ENCODE results near the gene FBN2. TPM values are rescaled to one million over a fixed set of nuclear protein-coding genes. Genes with fewer than 3 reads are reported as not detected.

Gene FBN2
- total RNA-seq, 1 donor from 2014 or later: not detected

DNA sequence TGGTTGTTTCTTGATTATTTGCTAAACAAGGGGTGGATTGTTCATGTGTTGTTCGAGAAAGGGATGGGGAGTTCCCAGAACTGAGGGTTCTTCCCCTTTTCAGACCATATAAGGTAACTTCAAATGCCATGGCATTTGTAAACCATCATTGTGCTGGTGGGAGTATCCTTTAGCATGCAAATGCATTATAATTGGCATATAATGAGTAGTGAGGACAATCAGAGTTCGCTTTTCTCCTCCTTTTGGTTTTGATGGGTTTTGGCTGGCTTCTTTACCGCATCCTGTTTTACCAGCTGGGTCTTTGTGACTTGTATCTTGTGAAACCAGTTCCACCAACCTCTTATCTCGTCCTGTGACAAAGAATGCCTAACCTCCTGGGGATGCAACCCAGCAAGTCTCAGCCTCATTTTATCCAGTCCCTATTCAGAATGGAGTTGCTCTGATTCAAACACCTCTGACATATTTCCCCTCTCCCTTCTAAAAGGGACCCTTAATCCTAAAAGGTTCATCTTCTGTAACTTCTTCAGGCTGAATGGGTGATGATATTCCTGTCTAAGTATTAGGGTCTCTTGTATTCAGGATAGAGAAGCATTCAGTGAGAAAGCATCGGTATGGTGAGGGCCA is 8.7 kb upstream of the FBN2 start:
- H3K4me3 Mint-ChIP-seq: no peak overlapping the region
- no peak overlapping the region for H3K27ac Mint-ChIP-seq
- no peaks in the 10 kb centered on the region for H3K27me3 Mint-ChIP-seq (ENCODE audit: insufficient read depth)
- no peak for DNase-seq (ENCODE audit: low spot score)
- no peaks in the 10 kb centered on the region for H3K36me3 Mint-ChIP-seq (ENCODE audit: low read depth)
- H3K4me1 Mint-ChIP-seq (ENCODE audit: low read depth): no peaks in the 10 kb centered on the region
- H3K9me3 Mint-ChIP-seq: no peaks in the 10 kb centered on the region
- intact Hi-C loops (cut with micrococcal nuclease): no loop called here

DNA sequence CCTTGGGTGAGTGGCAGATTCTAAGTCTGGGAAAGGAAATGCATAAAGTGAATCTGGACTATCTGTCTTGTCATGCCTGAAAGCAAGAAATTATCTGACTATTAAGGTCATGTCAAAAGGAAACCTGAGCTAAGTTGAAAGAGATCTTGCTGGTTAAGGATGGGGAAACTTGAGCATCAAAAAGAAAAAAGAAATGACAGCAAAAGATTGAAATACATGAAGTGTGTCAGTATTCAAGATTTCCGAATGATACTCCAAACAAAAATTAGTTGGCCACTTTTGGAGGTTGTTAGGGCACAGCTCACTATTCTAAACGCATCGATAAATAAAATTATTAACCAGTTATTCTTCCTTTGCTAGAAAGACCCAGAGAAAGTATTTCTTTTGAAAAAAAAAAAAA is 3.3 kb upstream of the FBN2 start:
- Mint-ChIP-seq H3K9me3 (no peaks in the 10 kb centered on the region), H3K27ac (no peak overlapping the region)

DNA sequence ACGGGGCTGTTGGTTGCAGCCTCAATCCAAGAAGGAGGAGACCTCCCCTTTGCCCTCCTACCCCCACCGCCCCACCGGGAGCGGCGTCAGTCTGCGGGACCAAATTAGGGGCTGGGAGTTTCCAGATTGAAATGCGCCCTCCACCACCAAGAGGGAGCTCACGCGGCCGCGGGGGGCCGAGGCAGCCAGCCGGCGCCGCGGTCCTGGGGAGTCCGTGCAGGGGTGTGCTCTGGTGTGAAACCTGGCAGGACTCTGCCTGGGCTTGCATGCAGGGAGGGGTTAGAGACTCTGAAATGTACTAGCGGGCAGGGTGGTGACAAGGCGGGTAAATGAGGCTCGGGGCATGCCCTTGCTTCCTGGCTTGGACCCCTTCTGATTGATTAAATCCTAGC is 989 bp upstream of the FBN2 start:
- Mint-ChIP-seq H3K27me3 (ENCODE audit: insufficient read depth) (peaks cover 33% of the 10 kb centered on the region), H3K36me3 (ENCODE audit: low read depth) (no peaks in the 10 kb centered on the region), H3K4me1 (ENCODE audit: low read depth) (no peaks in the 10 kb centered on the region), H3K9me3 (no peaks in the 10 kb centered on the region), H3K4me3 (no peak overlapping the region), H3K27ac (no peak overlapping the region)
- intact Hi-C loops (cut with micrococcal nuclease): no loop called here
- DNase-seq (ENCODE audit: low spot score): no peak

More for the DNA sequence above, 3.3 kb upstream of the FBN2 start:
- no peak for DNase-seq (ENCODE audit: low spot score)
- Mint-ChIP-seq H3K27me3 (ENCODE audit: insufficient read depth) (peaks cover 25% of the 10 kb centered on the region), H3K4me1 (ENCODE audit: low read depth) (no peaks in the 10 kb centered on the region), H3K4me3 (no peak overlapping the region), H3K36me3 (ENCODE audit: low read depth) (no peaks in the 10 kb centered on the region)
- intact Hi-C loops (cut with micrococcal nuclease): no loop called here

DNA sequence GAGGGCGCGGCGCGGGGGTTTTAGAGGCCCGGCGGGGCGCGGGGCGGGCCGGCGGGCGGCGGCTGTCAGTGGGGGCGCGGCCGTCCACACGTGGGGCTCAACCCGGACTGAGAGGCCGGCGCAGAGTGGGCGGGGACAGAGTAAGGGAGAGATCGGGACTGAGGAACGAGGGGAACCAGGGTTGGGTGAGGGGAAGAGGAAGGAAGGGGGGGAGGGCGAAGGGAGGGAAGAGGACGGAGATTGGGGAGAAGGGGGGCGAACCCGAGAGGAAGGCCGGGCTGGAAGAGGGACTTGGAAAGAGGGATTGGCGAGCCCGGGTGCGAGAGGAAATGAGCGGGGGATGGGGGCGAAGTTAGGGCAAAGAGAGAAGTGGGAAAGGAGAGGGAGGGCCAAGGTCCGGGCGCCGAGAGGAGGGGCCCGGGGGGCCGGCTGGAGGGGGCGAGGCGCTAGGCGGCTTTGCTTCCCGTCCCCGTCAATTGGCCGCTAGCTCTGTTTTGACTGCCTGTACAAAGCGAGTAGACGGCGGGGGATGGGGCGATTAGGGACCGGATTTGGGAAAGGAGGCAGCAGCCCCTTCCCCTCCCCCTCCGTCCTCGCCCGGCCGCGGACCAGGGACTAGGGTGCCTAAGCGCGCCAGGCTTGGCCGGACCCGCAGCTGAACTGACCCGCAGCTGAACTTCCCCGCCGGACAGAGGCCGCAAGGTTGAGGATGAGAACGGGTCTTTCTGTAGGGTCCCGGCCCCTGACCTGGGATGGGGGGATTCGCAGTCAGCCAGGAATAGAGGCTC is 399 bp upstream of the FBN2 start:
- H3K4me1 Mint-ChIP-seq (ENCODE audit: low read depth): no peaks in the 10 kb centered on the region
- no peak overlapping the region for H3K27ac Mint-ChIP-seq
- peaks cover 33% of the 10 kb centered on the region for H3K27me3 Mint-ChIP-seq (ENCODE audit: insufficient read depth)
- H3K36me3 Mint-ChIP-seq (ENCODE audit: low read depth): no peaks in the 10 kb centered on the region
- no peak for DNase-seq (ENCODE audit: low spot score)
- H3K4me3 Mint-ChIP-seq: no peak overlapping the region
- intact Hi-C loops (cut with micrococcal nuclease): no loop called here
- no peaks in the 10 kb centered on the region for H3K9me3 Mint-ChIP-seq

DNA sequence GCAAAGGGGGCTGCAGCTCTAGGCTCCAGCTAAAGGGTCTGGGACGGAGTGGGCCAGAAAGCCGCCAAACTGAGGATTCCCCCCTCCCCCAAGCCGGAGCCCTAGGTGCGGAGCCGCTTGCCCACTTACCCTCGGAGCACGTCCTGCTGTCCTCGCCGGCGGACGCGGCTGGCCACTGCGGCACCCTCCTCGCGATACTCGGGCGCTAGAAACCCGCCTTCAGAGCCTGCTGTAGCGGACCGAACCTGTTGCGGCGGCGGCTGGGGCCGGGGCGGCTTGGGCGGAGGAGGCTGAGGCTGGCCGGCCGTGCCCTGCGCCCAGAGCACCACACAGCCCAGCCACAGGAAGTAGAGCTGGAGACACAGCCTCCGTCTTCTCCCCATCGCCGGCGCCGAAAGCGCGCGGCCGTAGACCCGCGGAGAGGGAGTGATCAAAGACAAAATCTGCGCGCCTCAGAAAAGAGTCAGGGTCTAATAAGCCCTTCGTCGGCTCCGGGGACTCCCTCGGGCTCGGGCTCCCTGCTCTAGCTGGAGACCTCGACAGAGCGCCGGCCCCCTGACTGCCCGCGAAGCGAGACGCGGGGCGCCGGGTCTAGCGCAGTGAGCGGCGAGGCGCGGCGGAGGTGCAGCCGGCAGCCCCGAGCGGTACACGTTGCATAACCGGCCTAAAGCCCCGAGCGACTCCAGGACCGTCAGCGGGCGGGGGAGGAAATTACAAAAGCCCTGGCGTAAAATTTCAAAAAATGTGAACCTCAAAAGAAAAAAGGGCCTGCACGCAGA is 635 bp downstream of the FBN2 start:
- Mint-ChIP-seq H3K9me3 (no peaks in the 10 kb centered on the region), H3K27ac (no peak overlapping the region), H3K4me1 (ENCODE audit: low read depth) (no peaks in the 10 kb centered on the region), H3K36me3 (ENCODE audit: low read depth) (no peaks in the 10 kb centered on the region), H3K4me3 (no peak overlapping the region), H3K27me3 (ENCODE audit: insufficient read depth) (peaks cover 33% of the 10 kb centered on the region)
- intact Hi-C loops (cut with micrococcal nuclease): no loop called here
- no peak for DNase-seq (ENCODE audit: low spot score)

DNA sequence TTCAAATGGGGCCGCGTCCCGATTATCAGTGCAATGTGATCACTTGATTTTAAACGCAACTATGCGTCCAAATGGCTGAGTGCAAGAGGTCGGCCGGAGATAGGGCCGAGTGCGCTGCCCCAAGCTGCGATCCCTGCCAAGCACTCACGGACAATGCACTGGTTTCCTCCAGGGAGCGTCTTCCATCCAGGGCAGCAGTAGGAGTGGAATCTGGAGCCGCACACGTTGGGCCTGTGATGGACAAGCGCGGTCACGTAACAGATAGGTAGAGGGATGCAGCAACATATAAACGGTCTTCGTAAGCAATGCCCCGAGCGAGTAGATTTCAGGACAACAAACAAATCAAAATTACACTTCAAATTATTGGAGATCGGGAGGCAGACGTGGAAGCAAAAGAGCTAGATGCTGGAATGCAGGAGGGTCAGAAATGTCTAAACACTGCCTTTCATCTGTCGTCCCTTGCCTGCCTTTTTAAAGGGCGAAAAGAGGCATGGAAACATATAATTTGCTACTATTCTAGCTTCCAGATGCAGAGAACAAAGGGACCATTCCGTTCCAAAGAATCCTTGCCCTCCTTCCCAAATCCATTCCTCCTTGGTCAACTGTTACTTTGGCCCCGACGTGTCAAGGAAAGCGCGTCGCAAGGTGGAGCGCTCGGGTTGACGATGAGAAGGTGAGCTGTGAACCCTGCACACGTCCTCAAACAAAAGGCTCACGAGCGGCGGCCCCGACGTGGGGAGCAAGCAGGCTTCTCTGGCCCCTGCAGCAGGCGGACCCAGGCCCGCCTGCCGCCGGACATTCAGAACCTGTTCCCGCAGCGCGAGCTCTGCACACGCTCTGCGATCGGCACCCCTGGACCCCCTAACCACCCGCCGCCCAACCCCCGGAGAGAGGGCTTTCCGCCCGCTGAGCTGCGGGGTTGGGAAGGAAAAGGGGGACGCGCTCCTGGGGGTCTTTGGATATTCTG is 1.5 kb downstream of the FBN2 start:
- H3K4me3 Mint-ChIP-seq: no peak overlapping the region
- no peak for DNase-seq (ENCODE audit: low spot score)
- no peaks in the 10 kb centered on the region for H3K4me1 Mint-ChIP-seq (ENCODE audit: low read depth)
- H3K9me3 Mint-ChIP-seq: no peaks in the 10 kb centered on the region
- no peak overlapping the region for H3K27ac Mint-ChIP-seq
- H3K27me3 Mint-ChIP-seq (ENCODE audit: insufficient read depth): peaks cover 33% of the 10 kb centered on the region
- intact Hi-C loops (cut with micrococcal nuclease): no loop called here
- no peaks in the 10 kb centered on the region for H3K36me3 Mint-ChIP-seq (ENCODE audit: low read depth)

DNA sequence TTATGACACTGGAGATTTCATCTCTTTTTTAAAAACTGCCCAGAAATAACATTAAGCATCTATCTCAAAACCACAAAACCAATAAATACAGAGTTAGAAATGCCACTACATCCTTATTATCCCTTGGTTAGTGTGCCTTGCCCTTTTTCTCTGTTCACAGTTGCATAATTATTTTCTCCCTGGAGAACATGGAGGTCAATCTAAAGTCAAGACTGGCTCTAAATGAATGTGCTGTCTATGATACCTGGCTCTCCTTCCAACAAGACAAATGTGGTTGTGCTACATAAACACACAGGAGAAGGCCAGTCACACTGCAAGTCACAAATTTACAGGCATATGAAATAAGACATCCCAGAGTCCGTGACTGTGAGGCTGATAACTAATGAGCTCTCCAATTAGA is 2.8 kb downstream of the FBN2 start:
- Mint-ChIP-seq H3K4me3 (no peak overlapping the region), H3K36me3 (ENCODE audit: low read depth) (no peaks in the 10 kb centered on the region), H3K27ac (no peak overlapping the region), H3K27me3 (ENCODE audit: insufficient read depth) (peaks cover 26% of the 10 kb centered on the region), H3K4me1 (ENCODE audit: low read depth) (no peaks in the 10 kb centered on the region), H3K9me3 (no peaks in the 10 kb centered on the region)
- intact Hi-C loops (cut with micrococcal nuclease): no loop called here
- DNase-seq (ENCODE audit: low spot score): no peak

DNA sequence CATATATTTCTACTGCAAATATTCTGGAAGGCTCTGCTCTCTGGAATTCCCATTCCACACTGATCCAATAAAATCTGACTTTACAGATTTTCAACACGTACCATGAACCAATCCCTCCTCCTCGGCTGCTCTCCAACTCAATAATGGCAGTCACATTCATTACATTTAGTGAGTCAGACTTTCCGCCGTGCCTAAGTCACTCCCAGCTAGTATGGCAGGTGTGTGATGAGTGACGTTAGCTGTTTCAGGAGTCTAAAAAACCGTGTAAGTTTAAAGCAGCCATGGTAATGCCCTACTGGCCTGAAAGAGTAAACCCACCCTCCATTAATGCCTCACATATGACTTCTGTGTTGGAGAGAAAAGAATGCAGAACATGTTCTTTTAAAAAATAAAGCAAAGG is 3.3 kb downstream of the FBN2 start:
- Mint-ChIP-seq H3K36me3 (ENCODE audit: low read depth) (no peaks in the 10 kb centered on the region), H3K27me3 (ENCODE audit: insufficient read depth) (peaks cover 23% of the 10 kb centered on the region), H3K27ac (no peak overlapping the region), H3K4me1 (ENCODE audit: low read depth) (no peaks in the 10 kb centered on the region), H3K4me3 (no peak overlapping the region), H3K9me3 (no peaks in the 10 kb centered on the region)
- intact Hi-C loops (cut with micrococcal nuclease): no loop called here
- no peak for DNase-seq (ENCODE audit: low spot score)

DNA sequence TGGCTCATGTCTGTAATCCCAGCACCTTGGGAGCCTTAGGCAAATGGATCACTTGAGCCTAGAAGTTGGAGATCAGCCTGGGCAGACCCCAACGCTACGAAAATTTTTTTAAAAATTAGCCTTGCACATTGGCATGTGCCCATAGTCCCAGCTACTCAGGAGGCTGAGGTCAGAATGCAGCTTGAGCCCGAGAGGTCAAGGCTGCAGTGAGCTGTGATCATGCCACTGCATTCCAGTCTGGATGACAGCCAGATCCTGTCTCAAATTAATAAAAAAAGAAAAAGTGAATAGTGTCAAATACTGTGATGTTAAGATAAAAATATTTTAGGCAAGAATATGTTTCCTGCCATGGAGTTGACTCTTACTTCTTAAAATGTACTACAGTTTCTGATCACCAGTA is 5.3 kb downstream of the FBN2 start:
- Mint-ChIP-seq H3K27me3 (ENCODE audit: insufficient read depth) (peaks cover 12% of the 10 kb centered on the region), H3K36me3 (ENCODE audit: low read depth) (no peaks in the 10 kb centered on the region), H3K4me3 (no peak overlapping the region), H3K4me1 (ENCODE audit: low read depth) (no peaks in the 10 kb centered on the region), H3K27ac (no peak overlapping the region), H3K9me3 (no peaks in the 10 kb centered on the region)
- no peak for DNase-seq (ENCODE audit: low spot score)
- intact Hi-C loops (cut with micrococcal nuclease): no loop called here

DNA sequence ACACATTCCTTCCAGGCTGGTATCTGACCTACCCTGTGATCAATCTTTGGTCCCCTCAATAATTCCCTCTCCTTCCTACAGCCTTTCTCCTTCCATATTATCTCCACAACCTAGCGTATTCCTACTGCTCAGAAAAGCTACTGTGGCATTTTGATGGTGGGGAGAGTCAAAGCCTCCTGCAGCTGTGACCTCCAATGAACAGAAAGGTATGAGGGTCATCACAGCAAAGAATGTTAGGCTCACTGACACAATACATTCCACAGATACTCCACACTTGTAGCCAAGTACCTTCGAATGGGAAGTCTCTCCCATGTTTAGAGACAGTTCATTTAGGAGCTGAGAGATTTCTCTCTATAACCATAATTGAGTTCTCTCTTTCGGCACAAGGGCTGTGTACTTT is 5.9 kb downstream of the FBN2 start:
- intact Hi-C loops (cut with micrococcal nuclease): no loop called here
- DNase-seq (ENCODE audit: low spot score): no peak
- H3K4me1 Mint-ChIP-seq (ENCODE audit: low read depth): no peaks in the 10 kb centered on the region
- peaks cover 12% of the 10 kb centered on the region for H3K27me3 Mint-ChIP-seq (ENCODE audit: insufficient read depth)
- H3K4me3 Mint-ChIP-seq: no peak overlapping the region
- no peak overlapping the region for H3K27ac Mint-ChIP-seq
- no peaks in the 10 kb centered on the region for H3K9me3 Mint-ChIP-seq
- H3K36me3 Mint-ChIP-seq (ENCODE audit: low read depth): no peaks in the 10 kb centered on the region

DNA sequence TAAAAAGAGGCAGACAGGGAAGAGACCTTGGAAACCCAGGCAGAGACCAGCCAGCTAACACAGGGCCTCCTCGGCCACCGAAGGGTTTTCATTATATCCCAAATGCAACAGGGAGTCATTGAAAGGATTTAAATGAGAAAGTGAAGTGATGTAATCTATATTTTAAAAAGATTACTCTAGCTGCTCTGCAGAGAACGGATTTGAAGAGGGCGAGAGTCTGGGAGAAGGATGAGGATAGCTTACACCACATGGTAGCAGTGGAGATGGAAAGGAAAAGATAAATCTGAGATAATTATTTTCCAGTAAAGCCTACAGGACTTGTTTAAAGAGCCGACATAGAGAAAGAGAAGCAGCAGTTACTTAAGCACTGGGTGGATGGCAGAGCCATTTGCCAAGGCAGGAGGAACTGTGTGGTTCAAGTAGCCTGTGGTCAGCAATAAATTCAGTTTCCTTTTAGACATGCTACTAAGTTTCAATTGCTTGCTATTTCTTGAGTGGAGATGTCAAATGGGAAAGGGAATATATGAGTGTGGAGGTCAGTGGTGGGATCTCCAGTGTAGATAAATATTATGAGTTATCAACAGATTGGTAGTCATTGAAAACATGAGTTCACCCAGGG is 9.3 kb downstream of the FBN2 start:
- no peak overlapping the region for H3K4me3 Mint-ChIP-seq
- no peaks in the 10 kb centered on the region for H3K9me3 Mint-ChIP-seq
- H3K27me3 Mint-ChIP-seq (ENCODE audit: insufficient read depth): peaks cover 2% of the 10 kb centered on the region
- intact Hi-C loops (cut with micrococcal nuclease): no loop called here
- DNase-seq (ENCODE audit: low spot score): no peak
- no peaks in the 10 kb centered on the region for H3K36me3 Mint-ChIP-seq (ENCODE audit: low read depth)
- H3K27ac Mint-ChIP-seq: no peak overlapping the region
- H3K4me1 Mint-ChIP-seq (ENCODE audit: low read depth): no peaks in the 10 kb centered on the region

DNA sequence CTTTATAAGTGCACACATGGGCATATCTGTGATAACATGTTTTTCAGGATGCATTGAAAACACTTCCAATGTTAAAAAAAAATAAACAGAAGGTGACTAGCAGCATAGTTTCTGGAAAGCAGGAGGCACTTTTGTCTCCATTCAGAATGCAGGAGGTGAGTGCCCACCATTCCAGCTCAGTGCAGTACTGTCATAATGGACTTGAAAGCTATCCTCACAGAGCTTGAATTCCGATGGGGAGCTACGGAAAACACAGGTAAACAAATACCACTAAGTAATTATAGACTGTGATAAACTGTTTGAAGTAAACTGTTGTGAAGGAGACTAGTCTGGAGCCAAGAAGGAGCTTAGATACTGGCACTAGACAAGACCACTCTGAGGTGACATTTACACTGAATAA is 9.9 kb downstream of the FBN2 start:
- Mint-ChIP-seq H3K4me1 (ENCODE audit: low read depth) (no peaks in the 10 kb centered on the region), H3K27me3 (ENCODE audit: insufficient read depth) (peaks cover 2% of the 10 kb centered on the region)
- intact Hi-C loops (cut with micrococcal nuclease): no loop called here

More for the DNA sequence above, 9.9 kb downstream of the FBN2 start:
- Mint-ChIP-seq H3K4me3 (no peak overlapping the region), H3K36me3 (ENCODE audit: low read depth) (no peaks in the 10 kb centered on the region), H3K9me3 (no peaks in the 10 kb centered on the region), H3K27ac (no peak overlapping the region)
- no peak for DNase-seq (ENCODE audit: low spot score)

Data from activated T-helper 1 cell treated with anti-CD3 and anti-CD28 coated beads, Interleukin-12 subunit alpha, Interleukin-12 subunit beta, Interleukin-2, Interleukin-4 antibody, amounts not matched to agents 30 ng/mL and 10 ng/mL and 1 ng/mL, durations not matched to agents 14 hours and 24 hours and 36 hours (primary cell).